ENCODE data around the gene OR13F1. TPM values are rescaled to one million over a fixed set of nuclear protein-coding genes. Genes with fewer than 3 reads are reported as not detected.
"Not testable (repeated sequence)": the region's sequence is repeated elsewhere in the genome, so short reads cannot be mapped to it uniquely, and the experiment has no call there.

OR13F1 gene
- total and polyA plus RNA-seq, 2 donors (not counting 1 experiment from before 2014, with no cell fraction given) = not detected

DNA sequence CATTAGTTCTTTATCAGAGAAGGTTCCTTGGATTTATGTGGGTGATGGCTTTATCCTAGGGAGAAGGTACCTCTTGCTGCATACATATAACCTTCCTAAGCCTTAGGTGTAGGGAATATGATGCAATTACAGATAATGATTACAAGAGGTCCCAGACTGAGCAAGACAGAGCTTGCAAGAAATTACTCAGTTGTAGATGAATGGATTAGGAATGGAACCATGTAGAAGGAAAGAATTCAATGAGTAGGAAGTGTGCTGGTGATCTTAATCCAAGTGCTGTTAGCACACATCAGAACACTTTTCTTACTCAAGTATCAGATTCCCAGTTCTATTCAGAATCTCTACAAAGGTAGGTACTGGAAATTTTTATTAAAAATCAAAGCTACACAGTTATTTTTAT, 2.5 kb downstream of the OR13F1 start:
- Mint-ChIP-seq H3K9me3 (ENCODE audit: insufficient read depth) (no peaks in the 10 kb centered on the region), H3K4me1 (no peaks in the 10 kb centered on the region), H3K4me3 (no peak overlapping the region), H3K27ac (no peak overlapping the region), H3K27me3 (no peaks in the 10 kb centered on the region)
- Histone ChIP-seq H3K27me3 (replicated peaks in 1 of 4; ENCODE audit: control extremely low read depth in 1 of 4, control insufficient read depth in 3 of 4, insufficient read depth in 4 of 4, low read length in 3 of 4) (peaks cover 0 to 2% (median 0%) of the 10 kb centered on the region in 4 experiments), H3K27ac (ENCODE audit: low read length in 2 of 2) (no peak overlapping the region), H3K9me3 (ENCODE audit: control extremely low read depth in 1 of 3, control insufficient read depth in 2 of 3, insufficient read depth in 1 of 3, low read length in 2 of 3) (no peaks in the 10 kb centered on the region), H3K4me1 (ENCODE audit: control insufficient read depth in 2 of 2, insufficient read depth in 2 of 2, low read length in 2 of 2) (no peaks in the 10 kb centered on the region), H3K9ac (ENCODE audit: low read length) (no peak overlapping the region), H3K4me2 (replicated peaks; ENCODE audit: low read depth, low read length, poor library complexity, severe bottlenecking) (no peak overlapping the region), H2AFZ (ENCODE audit: insufficient read depth, low read depth, low read length, poor library complexity, severe bottlenecking) (no peak overlapping the region), H3K36me3 (replicated peaks in 1 of 2; ENCODE audit: control extremely low read depth in 1 of 2, control insufficient read depth in 1 of 2, extremely low read depth in 1 of 2, insufficient read depth in 2 of 2, low read length in 1 of 2) (no peaks in the 10 kb centered on the region), H4K20me1 (ENCODE audit: control insufficient read depth, insufficient read depth, low read length, poor library complexity, severe bottlenecking) (no peaks in the 10 kb centered on the region), H3K4me3 (ENCODE audit: control extremely low read depth in 1 of 5, extremely low read depth in 1 of 5, insufficient read depth in 1 of 5, low read depth in 2 of 5, low read length in 4 of 5) (no peak overlapping the region), H3K79me2 (ENCODE audit: control insufficient read depth, insufficient read depth, low read length) (no peaks in the 10 kb centered on the region)
- DNase-seq (no peak), ATAC-seq (ENCODE audit: low read depth) (no peak)
- TF ChIP-seq, protein P1, sequence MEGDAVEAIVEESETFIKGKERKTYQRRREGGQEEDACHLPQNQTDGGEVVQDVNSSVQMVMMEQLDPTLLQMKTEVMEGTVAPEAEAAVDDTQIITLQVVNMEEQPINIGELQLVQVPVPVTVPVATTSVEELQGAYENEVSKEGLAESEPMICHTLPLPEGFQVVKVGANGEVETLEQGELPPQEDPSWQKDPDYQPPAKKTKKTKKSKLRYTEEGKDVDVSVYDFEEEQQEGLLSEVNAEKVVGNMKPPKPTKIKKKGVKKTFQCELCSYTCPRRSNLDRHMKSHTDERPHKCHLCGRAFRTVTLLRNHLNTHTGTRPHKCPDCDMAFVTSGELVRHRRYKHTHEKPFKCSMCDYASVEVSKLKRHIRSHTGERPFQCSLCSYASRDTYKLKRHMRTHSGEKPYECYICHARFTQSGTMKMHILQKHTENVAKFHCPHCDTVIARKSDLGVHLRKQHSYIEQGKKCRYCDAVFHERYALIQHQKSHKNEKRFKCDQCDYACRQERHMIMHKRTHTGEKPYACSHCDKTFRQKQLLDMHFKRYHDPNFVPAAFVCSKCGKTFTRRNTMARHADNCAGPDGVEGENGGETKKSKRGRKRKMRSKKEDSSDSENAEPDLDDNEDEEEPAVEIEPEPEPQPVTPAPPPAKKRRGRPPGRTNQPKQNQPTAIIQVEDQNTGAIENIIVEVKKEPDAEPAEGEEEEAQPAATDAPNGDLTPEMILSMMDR (IDR thresholded peaks at IDR 0.05) = no peak
- no peak for TF ChIP-seq EZH2 (IDR thresholded peaks at IDR 0.05; ENCODE audit: borderline replicate concordance, insufficient read depth, low read depth, low read length, poor library complexity, severe bottlenecking)
- POLR2A ChIA-PET = no interaction called here
- CTCF ChIA-PET = no interaction called here
- intact Hi-C loops (cut with micrococcal nuclease) = no loop called here

DNA sequence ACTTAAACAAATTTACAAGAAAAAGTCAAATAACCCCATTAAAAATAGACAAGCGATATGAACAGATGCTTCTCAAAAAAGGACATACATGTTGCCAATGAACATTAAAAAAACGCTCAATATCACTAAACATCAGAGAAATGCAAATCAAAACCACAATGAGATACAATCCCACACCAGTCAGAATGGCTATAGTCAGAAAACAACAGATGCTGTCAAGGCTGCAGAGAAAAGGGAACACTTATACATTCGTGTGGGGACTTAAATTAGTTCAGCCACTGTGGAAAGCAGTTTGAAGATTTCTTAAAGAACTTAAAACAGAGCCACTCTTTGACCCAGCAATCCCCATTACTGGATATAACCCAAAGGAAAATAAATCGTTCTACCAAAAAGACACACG, 10.8 kb downstream of the OR13F1 start:
- H4K20me1 ChIP-seq (ENCODE audit: control insufficient read depth, insufficient read depth, low read length, poor library complexity, severe bottlenecking) = no peaks in the 10 kb centered on the region
- H3K36me3 ChIP-seq (replicated peaks in 1 of 2; ENCODE audit: control extremely low read depth in 1 of 2, control insufficient read depth in 1 of 2, extremely low read depth in 1 of 2, insufficient read depth in 2 of 2, low read length in 1 of 2) = no peaks in the 10 kb centered on the region
- no peak for TF ChIP-seq EZH2 (IDR thresholded peaks at IDR 0.05; ENCODE audit: borderline replicate concordance, insufficient read depth, low read depth, low read length, poor library complexity, severe bottlenecking)
- TF ChIP-seq, protein P1 (IDR thresholded peaks at IDR 0.05) = no peak
- no peak overlapping the region for H3K9ac ChIP-seq (ENCODE audit: low read length)
- H3K79me2 ChIP-seq (ENCODE audit: control insufficient read depth, insufficient read depth, low read length) = no peaks in the 10 kb centered on the region
- H3K9me3 ChIP-seq (ENCODE audit: control extremely low read depth in 1 of 3, control insufficient read depth in 2 of 3, insufficient read depth in 1 of 3, low read length in 2 of 3) = no peaks in the 10 kb centered on the region
- no peak overlapping the region for H3K4me2 ChIP-seq (replicated peaks; ENCODE audit: low read depth, low read length, poor library complexity, severe bottlenecking)
- 93% methylated on average over 3 of the region's 5 CpGs for WGBS (ENCODE audit: insufficient coverage)
- H3K27ac ChIP-seq (ENCODE audit: low read length in 2 of 2) = no peak overlapping the region
- intact Hi-C loops (cut with micrococcal nuclease) = no loop called here
- Mint-ChIP-seq H3K27me3 (peaks cover 4% of the 10 kb centered on the region), H3K4me3 (no peak overlapping the region), H3K9me3 (ENCODE audit: insufficient read depth) (no peaks in the 10 kb centered on the region), H3K27ac (no peak overlapping the region), H3K4me1 (no peaks in the 10 kb centered on the region)
- no peak for DNase-seq
- POLR2A ChIA-PET = no interaction called here
- H2AFZ ChIP-seq (ENCODE audit: insufficient read depth, low read depth, low read length, poor library complexity, severe bottlenecking) = no peak overlapping the region
- no peaks in the 10 kb centered on the region for H3K27me3 ChIP-seq (replicated peaks in 1 of 4; ENCODE audit: control extremely low read depth in 1 of 4, control insufficient read depth in 3 of 4, insufficient read depth in 4 of 4, low read length in 3 of 4)
- ATAC-seq (ENCODE audit: low read depth) = no peak
- H3K4me1 ChIP-seq (ENCODE audit: control insufficient read depth in 2 of 2, insufficient read depth in 2 of 2, low read length in 2 of 2) = no peaks in the 10 kb centered on the region
- H3K4me3 ChIP-seq (ENCODE audit: control extremely low read depth in 1 of 5, extremely low read depth in 1 of 5, insufficient read depth in 1 of 5, low read depth in 2 of 5, low read length in 4 of 5) = no peak overlapping the region
- CTCF ChIA-PET = no interaction called here

DNA sequence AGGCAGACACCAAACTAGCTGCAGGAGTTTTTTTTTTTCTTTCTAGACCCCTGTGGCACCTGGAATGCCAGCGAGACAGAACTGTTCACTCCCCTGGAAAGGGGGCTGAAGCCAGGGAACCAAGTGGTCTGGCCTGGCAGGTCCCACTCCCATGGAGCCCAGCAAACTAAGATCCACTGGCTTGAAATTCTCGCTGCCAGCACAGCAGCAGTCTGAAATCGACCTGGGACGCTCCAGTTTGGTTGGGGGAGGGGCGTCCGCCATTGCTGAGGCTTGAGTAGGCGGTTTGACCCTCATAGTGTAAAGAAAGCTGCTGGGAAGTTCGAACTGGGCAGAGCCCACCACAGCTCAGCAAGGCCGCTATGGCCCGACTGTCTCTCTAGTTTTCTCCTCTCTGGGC, 16.2 kb downstream of the OR13F1 start:
- H3K9ac ChIP-seq (ENCODE audit: low read length); H4K20me1 ChIP-seq (ENCODE audit: control insufficient read depth, insufficient read depth, low read length, poor library complexity, severe bottlenecking); H3K36me3 ChIP-seq (replicated peaks in 1 of 2; ENCODE audit: control extremely low read depth in 1 of 2, control insufficient read depth in 1 of 2, extremely low read depth in 1 of 2, insufficient read depth in 2 of 2, low read length in 1 of 2); H3K9me3 Mint-ChIP-seq (ENCODE audit: insufficient read depth); H3K27me3 ChIP-seq (replicated peaks in 1 of 4; ENCODE audit: control extremely low read depth in 1 of 4, control insufficient read depth in 3 of 4, insufficient read depth in 4 of 4, low read length in 3 of 4); H3K9me3 ChIP-seq (ENCODE audit: control extremely low read depth in 1 of 3, control insufficient read depth in 2 of 3, insufficient read depth in 1 of 3, low read length in 2 of 3); H3K27me3 Mint-ChIP-seq; H3K79me2 ChIP-seq (ENCODE audit: control insufficient read depth, insufficient read depth, low read length); H3K4me3 ChIP-seq (ENCODE audit: control extremely low read depth in 1 of 5, extremely low read depth in 1 of 5, insufficient read depth in 1 of 5, low read depth in 2 of 5, low read length in 4 of 5); POLR2A ChIA-PET; H3K27ac Mint-ChIP-seq; CTCF ChIA-PET; H3K4me2 ChIP-seq (replicated peaks; ENCODE audit: low read depth, low read length, poor library complexity, severe bottlenecking); H3K4me1 Mint-ChIP-seq; H3K4me1 ChIP-seq (ENCODE audit: control insufficient read depth in 2 of 2, insufficient read depth in 2 of 2, low read length in 2 of 2); H2AFZ ChIP-seq (ENCODE audit: insufficient read depth, low read depth, low read length, poor library complexity, severe bottlenecking); H3K27ac ChIP-seq (ENCODE audit: low read length in 2 of 2); DNase-seq; ATAC-seq (ENCODE audit: low read depth); intact Hi-C loops (cut with micrococcal nuclease); H3K4me3 Mint-ChIP-seq: not testable (repeated sequence)
- WGBS (ENCODE audit: insufficient coverage) = 77% methylated on average over 10 of the region's 10 CpGs

All from B cell (primary cell).